ENCODE data around the gene CDCA8. TPM values are rescaled to one million over a fixed set of nuclear protein-coding genes. Genes with fewer than 3 reads are reported as not detected.

The CDCA8 gene
- total RNA-seq = 12.0 and 15.3 TPM in 2 replicates

DNA sequence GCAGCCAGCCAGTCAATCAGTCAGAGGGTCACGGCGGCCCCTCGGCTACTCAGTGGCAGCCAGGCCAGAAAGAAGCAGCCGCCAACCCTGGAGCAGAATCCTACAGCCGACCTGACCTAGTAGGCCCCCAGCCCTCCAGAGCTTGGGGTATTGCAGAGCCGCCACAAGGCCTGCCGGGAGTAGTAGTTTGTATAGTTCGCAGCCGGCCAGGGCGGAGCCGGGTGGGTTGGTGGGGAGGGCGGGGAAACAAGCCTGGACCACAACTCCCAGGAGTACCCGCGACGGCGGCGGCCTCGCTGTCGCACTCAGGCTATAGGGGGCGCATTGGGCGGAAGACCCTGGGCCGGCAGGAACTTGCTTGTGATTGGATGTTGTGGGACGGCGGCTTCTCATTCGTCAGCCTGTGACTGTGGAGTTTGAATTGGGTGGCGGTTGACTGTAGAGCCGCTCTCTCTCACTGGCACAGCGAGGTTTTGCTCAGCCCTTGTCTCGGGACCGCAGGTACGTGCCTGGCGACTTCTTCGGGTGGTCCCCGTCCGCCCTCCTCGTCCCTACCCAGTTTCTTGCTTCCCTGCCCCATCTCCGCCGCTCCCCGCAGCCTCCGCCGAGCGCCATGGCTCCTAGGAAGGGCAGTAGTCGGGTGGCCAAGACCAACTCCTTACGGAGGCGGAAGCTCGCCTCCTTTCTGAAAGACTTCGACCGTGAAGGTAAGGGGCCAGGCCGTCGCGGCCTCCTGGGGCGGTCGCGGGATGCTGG, at the start of gene CDCA8:
Gene CDCA8, plus strand, starts transcription at position 439 of the 756 bp plus-strand sequence. Its CDS starts 175 bp downstream, at position 614.

Other genes starting within 250 kb of the CDCA8 start
- 3.9 and 5.6 TPM in 2 replicates for gene ZC3H12A, start 217.9 kb upstream of the CDCA8 start, total RNA-seq
- 57.5 and 72.0 TPM in 2 replicates for gene MEAF6, start 177.8 kb upstream of the CDCA8 start, total RNA-seq
- gene SNIP1, start 138.2 kb upstream of the CDCA8 start, total RNA-seq = 13.1 and 14.0 TPM in 2 replicates
- 0.65 and 1.2 TPM in 2 replicates for gene DNALI1, start 135.6 kb upstream of the CDCA8 start, total RNA-seq
- 73.7 and 81.5 TPM in 2 replicates for gene GNL2, start 96.6 kb upstream of the CDCA8 start, total RNA-seq
- not detected in 2 replicates for gene RSPO1, start 57.6 kb upstream of the CDCA8 start, total RNA-seq
- gene EPHA10, start 72.6 kb downstream of the CDCA8 start, total RNA-seq = not detected in 2 replicates
- gene MANEAL, start 101.3 kb downstream of the CDCA8 start, total RNA-seq = 0.32 TPM in 1 of 2 replicates, not detected in the other
- 21.1 TPM in 2 replicates for gene C1orf122, start 115.3 kb downstream of the CDCA8 start, total RNA-seq
- gene YRDC, start 115.7 kb downstream of the CDCA8 start, total RNA-seq = 21.4 and 41.3 TPM in 2 replicates
- 1.9 and 2.1 TPM in 2 replicates for gene MTF1, start 167.1 kb downstream of the CDCA8 start, total RNA-seq

Measured in epithelial cell of umbilical artery (primary cell).